Measurements from ENCODE around the gene DEAF1.

Gene DEAF1

DNA sequence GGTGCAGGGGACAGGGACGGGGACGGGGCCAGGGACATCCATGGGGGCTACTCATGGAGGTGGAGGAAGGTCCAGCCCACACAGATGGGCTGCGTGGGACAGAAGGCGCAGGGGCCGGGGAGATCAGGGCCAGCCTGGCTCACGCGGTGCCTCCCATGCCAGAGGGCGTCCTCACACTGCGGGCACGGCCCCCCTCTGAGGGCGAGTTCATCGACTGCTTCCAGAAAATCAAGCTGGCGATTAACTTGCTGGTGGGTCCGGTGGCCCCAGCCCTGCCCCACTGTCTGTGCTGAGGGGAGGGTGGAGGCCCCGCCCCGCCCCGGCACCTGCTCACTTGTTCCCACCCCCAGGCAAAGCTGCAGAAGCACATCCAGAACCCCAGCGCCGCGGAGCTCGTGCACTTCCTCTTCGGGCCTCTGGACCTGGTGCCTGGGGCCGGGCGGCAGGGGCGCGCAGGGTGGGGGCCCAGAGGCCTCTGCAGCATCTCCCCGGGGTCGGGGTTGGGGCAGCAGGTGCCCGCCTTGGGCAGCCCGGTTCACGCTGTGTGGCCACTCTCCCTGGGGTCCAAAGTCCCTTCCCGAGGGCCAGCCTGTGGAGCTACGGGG, 26.8 kb upstream of the DEAF1 start:
- no peak for DNase-seq (ENCODE audit: low read depth)

DNA sequence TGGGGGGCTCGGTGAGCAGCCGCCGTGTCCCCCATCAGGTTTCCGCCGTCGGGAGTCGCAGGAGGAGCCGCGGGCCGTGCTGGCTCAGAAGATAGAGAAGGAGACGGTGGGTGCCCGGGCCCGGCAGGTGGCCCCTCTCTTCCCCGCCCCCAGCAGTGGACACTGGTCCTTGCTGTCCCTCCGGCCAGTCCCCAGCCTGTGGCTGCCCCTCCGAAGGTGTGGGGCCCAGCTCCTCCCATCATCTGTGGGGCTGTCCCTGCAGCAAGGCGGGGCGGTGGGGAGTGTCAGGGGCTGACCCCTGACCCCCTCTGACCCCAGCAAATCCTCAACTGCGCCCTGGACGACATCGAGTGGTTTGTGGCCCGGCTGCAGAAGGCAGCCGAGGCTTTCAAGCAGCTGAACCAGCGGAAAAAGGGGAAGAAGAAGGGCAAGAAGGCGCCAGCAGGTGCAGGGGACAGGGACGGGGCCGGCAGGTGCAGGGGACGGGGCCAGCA, 26.3 kb upstream of the DEAF1 start:
- DNase-seq (ENCODE audit: low read depth) = no peak

DNA sequence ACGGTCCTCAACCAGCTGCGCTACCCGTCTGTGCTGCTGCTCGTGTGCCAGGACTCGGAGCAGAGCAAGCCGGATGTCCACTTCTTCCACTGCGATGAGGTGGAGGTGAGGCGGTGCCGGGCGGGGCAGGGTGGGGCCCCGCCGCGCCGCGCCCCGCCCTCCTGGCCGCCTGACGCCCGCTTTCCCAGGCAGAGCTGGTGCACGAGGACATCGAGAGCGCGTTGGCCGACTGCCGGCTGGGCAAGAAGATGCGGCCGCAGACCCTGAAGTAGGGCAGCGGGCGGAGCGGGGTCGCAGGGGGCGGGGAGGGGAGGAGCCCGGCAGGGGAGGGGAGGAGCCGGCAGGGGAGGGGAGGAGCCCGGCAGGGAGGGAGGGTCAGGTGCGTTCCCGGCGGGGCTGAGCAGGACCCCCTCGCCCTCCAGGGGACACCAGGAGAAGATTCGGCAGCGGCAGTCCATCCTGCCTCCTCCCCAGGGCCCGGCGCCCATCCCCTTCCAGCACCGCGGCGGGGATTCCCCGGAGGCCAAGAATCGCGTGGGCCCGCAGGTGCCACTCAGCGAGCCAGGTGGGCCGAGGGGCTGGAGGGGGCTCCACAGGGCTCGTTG, 25.7 kb upstream of the DEAF1 start:
- DNase-seq (ENCODE audit: low read depth) = no peak

DNA sequence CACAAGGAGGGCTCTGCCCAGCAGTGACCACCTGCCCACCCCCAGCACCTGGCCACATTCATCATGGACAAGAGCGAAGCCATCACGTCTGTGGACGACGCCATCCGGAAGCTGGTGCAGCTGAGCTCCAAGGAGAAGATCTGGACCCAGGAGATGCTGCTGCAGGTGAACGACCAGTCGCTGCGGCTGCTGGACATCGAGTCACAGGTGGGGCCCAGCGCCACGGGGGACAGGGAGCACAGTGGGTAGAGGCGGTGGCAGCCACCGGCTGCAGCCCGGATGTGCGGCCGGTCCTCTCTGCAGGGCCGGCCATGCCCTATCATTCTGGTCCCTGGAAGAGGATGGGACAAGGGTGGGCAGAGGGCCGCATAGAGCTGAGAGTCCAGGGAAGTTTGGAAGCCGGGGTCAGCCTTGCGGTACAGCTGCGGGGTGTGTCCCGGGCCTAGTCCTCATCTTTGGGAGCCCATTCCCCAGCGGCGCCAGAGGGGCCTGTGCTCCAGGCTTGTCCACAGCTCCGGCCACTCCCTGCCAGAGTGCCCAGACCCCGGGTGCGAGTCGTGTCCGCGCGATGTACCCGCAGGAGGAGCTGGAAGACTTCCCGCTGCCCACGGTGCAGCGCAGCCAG, 25.1 kb upstream of the DEAF1 start:
- no peak for DNase-seq (ENCODE audit: low read depth)

DNA sequence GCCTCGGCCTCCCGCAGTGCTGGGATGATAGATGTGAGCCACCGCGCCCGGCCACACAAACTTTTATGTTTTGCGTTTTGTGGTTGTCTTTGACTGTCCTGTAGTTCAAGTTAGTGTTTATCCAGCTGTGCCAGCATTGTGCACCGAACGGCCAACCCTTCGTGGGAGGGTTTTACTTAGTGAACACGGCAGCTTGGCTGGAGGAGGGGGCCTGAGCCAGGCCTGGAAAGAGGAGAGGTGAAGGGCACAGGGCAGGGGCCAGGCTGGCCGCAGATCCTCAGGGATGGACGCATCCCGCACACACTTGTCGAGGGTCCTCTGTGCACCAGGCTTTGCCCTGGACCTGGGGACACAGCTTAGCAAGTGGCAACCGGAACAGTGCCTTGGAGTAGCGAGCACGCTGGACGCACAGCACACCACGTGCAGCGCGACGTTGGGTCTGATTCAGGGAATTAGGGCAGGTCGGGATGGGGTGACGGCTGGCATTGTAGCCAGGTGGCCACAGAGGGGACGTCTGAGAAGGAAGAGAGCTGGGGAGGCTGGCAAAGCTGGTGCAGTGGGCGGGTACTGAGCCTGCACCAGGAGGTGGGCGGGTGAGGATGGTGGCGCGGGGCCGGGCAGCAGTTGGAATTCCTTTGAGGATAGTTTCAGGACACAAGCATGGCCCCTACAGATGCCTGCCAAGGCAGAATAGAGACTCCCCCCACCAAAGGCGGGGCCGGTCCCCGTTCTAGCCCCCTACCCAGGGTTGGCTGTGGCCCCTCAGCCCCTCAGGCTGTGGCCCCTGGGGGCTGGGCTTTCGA, 24.4 kb upstream of the DEAF1 start:
- no peak for DNase-seq (ENCODE audit: low read depth)

DNA sequence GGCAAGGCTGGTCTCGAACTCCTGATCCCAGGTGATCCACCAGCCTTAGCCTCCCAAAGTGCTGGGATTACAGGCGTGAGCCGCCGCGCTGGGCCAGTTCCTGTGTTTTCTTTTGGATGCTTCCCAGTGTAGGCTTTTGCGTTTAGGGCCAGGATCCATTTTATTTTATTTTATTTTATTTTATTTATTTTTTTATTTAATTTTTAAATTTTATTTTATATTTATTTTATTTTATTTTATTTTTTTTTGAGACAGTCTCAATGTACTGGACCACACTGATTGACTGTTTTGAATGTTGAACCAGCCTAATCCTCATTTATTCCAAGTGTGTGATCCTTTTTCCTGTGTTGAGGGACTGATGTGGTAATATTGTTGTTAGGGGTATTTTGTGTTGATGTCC, 19.4 kb upstream of the DEAF1 start:
- DNase-seq (ENCODE audit: low read depth) = no peak

DNA sequence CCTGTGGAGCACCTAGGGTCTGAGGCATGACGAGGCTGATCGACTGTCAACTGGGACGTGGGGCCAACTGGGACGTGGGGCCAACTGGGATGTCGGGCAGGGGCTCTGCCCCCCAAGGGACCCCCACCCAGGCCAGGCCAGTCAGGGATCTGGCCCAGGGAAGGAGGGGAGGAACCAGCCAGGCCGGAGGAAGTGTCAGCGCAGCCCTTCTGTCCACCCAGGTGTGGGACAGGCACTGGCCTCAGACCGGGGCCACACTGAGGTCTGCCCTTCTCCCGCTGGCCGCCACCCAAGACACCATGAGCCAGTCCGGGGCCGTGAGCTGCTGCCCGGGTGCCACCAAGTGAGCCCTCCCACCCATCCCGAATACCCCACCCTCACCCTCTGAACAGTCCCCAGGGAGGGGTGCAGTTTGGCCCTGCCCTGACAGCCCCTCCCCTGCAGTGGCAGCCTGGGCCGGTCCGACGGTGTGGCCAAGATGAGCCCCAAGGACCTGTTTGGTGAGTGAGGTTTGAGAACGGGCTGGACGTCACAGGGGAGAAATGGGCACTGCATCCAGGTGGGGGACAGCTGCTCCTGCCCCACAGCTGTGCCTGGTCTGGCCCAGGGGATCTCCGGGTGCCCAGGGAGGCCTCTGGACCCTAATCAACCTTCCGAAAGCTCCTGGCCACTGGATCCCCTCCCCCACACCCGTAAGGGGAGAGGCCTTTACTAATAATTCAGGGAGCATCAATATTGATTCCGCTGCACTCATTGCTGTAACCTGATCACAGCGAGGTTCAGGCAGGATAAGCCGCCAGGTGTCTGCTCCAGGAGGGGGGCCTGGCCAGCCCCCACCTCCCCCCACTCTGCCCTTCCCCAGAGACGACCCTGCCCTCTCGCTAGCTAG, 14.3 kb upstream of the DEAF1 start:
- DNase-seq (ENCODE audit: low read depth) = no peak

DNA sequence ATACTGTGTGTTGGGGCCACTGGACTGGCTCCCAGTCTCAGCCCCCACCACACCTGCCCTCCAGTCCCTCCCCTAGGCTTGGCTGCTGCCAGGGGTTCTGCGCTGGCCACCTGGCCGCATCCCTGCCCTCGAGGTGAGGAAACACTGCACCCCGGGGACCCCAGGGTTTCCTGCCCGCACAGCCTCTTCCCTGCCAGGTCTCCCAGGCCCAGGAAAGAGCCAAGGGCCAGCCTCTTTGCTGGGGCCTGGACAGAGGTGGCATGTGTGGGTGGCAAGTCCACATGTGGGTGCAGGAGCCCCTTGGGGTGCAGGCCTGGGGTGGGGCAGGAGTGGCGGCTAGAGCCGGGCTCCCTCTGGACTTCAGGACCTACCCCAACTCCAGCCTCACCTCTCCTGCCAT, 13.5 kb upstream of the DEAF1 start:
- DNase-seq (ENCODE audit: low read depth) = no peak

DNA sequence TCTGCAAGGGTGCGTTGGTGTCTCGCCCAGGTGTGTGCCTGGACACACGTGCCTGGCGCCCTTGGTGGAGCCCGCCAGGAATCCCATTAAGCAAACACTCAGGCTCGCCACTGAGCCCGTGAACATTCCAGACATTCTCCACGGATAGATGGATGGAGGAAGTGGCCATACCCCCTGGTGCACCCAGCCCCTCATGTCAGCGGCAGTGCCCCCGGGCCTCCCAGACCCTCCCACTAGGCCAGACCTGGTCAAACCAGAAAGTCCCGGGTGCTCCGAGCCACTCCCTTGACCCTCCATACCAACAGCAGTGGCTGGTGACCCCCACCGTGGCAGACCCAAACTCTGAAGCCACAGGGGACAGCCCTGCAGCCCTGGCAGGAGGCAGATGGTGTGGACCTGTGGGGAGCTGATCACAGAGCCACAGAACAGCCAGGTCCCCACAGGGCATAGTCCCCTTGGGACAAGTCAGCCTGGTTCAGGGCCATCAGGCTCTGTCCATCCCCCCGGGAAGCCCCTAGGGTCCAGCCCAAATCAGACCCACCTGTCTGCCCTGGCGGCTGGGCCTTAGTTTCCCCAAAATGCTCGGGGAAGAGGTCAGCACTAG, 12.9 kb upstream of the DEAF1 start:
- DNase-seq (ENCODE audit: low read depth) = no peak

DNA sequence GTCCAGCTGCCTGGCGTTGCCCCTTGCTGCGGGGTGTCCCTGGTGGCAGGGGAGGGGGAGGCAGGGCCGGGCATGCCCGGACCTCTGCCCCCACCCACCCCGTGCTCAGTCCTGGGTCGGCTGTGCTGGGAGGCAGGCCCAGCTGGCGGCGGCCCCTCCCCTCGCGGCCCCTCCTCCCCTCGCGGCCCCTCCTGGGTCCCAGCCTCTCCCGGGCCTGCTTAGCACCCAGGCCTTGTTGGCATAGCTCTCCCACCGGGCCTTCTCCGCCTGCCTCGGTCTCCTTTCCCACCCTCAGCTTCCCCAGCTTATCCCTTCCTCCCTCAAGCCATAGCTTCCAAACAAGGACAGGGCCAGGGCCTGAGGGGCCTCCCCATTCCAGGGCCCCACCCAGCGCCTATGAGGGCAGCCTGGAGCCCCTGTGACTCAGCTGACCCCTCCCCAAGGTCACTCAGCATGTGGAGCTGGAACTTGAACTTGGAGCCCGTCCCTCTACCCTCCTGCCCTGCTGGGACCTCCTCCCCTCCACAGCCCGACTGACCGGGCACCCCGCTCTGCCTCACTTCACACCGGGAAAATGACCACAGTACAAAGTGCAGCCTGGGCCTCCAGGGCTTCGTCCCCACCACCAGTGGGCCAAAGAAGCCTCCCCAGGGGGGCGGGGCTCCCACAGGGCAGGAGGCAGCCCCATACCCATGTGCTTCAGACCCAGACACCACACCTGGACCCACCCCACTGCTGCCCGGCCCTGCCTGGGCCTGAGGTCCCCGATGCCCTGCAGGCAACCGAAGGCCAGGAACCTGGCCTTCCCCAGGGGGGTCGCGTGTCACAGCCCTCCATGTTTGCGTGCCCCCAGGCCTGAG, 12.2 kb upstream of the DEAF1 start:
- no peak for DNase-seq (ENCODE audit: low read depth)

DNA sequence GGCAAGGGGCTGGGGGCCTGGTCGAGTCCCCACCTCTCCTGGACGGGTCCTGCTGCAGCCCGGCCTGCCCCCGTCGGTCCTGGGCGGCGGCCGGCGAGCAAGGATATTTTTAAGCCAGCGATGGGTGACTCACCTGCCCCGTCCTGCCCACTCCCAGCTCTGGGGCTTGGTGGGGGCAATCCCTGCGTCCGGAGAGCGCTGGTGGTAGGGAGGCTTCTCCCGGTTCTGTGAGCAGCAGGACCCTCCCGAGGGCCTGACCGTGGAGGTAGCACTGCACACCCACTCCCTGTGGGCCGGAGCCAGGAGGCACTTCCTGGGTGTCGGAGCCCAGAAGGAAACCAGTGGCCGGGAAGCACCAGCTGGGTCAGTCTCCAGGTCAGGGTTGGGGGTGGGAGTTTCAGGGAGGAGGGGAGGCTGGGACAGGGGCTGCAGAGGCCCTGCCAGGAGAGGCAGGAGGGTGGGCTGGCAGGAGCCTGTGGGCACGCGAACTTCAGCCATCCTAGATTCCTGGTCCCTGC, 11.5 kb upstream of the DEAF1 start:
- no peak for DNase-seq (ENCODE audit: low read depth)

DNA sequence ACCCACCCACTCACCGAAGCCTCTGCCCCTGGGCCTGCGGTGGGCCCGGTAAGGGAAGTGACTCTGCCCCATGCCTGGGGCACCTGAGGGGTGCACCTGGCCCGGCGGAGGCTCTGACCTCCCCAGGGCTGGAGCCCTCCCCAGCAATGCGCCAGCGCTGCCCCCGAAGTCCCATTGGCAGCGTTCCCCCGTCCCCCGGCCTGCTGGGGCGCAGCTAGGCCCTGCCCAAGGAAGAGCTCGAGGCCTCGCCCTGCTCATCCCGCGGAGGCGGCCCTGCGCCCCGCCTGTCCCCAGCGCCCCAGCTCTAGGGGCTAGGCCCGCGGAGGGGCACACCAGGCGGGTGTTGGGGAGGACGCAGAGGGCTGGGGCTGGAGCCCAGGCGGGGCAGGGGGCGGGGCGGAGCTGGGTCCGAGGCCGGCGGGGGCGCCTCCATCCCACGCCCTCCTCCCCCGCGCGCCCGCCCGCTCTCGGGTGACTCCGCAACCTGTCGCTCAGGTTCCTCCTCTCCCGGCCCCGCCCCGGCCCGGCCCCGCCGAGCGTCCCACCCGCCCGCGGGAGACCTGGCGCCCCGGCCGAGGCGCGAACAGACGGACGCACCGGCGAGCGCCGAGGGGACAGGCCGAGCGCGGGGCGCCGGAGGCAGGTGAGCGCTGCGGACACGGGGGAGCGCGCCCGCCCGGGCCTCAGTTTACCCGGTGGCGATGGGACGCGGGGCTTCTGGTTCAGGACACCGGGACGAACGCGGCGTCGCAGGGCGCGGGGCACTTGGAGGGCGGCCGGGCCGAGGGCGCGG, 10.8 kb upstream of the DEAF1 start, which contains the start of gene EPS8L2:
TSS of gene EPS8L2 (plus strand) at position 586 of the 793 bp plus-strand sequence. CDS start 3,177 bp downstream, outside the sequence.
- no peak for DNase-seq (ENCODE audit: low read depth)

DNA sequence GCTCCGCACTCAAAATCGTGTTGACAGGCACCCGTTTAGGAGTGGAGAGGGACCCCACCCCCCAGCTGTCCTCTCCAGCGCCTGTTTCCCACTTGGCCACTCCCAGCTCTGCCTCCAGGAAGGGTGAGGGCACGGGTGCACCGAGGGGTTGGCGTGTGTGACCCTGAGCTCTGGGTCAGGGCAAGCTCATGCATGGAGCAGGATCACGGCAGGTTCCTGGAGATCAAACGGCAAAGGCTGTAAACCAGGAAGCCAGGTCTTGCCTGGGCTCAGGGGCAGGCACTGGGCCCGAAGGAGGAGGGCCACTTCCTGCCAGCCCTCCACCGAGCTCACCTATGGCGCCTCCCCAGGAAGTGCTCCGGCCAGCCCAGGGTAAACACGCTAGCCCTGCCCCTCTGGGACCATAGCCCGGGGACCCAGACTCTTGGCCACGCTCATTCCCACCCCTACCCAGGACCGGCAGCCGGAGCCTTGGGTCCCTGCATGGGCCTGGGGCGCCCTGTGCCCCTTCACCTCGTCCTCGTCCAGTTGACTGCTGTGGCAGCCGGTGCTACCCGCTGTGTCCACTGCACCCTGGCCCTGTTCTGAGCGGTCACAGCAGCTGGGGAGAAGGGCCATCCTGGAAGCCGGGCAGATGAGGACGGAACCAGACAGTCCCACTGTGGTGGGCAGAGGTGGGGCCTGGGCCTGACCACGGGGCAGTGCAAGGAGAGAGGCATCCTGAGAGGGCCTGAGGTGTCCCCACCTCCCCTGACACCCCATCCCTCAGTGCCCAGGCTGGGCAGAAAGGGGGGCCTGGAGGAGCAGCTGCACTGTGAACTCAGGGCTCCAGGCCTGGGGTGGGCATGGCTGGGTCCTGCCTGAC, 10.0 kb upstream of the DEAF1 start:
- DNase-seq (ENCODE audit: low read depth) = no peak

DNA sequence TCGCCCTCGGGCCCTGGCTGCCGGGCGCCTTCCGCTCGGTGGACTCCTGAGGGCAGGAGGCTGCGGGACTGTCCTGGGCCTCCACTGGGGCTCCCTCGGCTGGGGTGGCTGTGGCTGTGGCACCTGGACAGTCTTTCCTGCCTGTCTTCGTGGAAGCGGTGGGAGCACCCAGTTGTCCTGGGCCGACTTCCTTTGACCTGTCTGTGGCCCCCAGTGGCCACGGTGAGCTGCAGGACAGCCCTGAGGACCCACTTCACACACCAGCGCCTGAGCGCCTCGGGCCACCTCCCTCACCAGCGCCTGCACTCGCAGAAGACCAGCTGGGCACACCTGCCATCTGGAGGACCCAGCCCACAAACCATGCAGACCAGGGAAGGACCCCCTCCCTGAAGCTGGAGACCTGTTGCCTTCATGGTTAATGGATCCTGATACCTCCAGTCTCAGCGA, 9.2 kb upstream of the DEAF1 start:
- no peak for DNase-seq (ENCODE audit: low read depth)

DNA sequence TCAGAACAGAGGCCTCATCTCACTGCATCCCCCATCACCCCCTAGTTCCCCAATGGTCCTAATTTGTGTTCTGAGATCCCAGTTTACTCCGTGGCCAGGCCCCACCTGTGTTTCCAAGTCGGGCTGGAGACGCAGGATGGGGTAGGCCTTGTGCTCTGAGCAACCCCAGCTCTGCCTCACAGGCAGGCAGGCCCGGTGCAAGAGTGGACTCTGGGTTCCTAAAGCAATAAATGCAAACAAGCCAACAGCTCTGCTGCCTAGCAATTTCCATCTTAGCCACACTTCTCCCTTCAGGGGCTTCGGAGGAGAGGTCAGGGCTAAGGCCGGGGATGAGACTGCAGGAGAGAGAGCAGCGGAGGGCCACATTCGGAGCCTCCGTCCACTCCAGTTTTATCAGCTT, 8.5 kb upstream of the DEAF1 start:
- no peak for DNase-seq (ENCODE audit: low read depth)

DNA sequence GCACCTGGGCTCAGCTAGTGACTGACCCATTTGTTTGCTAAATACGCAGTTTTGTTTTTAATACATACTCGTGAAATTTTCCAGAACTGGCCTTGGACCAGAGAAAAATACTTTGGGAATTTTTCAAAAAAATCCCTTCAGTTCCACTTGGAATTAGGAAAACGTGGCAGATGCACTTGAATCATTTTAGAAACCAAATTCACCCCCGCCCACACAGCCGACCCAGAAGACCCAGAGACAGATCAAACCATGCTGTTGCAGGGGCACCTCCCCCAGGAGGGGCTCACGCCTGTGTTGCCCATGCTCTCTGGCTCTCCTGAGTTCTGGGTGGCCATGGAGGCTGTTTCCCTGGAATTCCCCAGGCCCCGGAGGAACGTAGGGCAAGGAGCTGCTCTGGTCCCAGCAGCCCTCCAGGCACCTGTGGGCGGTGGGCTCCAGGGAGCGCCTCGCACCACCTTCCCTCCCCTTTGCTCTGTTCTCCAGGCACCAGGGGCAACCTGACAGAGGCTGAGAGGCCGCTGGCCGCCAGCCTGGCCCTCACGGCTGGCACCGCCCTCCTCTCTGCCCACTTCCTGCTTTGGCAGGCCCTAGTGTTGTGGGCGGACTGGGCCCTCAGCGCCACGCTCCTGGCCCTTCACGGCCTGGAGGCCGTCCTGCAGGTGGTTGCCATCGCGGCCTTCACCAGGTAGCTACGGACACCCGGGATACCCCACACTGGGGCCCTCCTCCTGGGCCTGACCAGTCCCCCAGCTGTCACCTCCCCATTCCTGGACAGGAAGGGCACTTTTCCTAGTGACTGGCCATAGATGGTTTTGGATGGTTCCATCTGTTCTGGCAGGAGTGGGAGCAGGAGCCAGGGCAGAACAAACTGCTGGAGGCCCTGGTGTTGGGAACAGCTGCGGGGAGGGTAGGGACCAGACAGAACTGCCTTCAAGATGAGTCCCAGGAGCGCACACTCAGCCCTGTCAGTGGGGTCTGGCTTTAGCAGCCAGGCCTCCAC, 7.7 kb upstream of the DEAF1 start:
- no peak for DNase-seq (ENCODE audit: low read depth)
